Measurements from ENCODE around the gene MRPL57.
"Not testable (repeated sequence)": the region's sequence is repeated elsewhere in the genome, so short reads cannot be mapped to it uniquely, and the experiment has no call there.

The MRPL57 gene

DNA sequence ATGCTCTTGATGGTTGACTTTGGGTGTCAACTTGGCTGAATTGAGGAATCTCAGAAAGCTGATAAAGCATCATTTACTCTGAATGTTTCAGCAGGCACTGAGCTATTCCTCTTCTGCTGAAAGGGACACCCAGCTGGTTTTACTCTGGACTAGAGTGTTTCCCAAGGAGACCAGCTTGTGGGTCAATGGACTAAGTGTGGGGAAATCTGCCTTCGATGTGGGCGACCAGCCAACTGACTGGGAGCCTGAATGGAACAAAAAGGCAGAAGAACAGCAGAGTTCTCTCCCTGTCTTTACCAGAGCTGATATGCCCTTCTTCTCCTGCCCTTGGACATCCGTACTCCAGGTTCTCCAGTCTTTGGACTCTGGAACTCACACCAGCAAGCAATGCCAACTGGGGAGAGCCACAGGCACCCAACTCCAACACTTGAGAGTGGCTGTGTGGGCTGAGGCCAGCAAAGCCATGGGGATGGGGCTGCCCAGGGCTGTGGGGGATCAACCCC lies 32.2 kb downstream of the MRPL57 start (continued):
- TF ChIP-seq ELK4 (IDR thresholded peaks at IDR 0.05; ENCODE audit: borderline replicate concordance, low read depth, low read length) (no peak), SCRT1 (tag by site-specific recombination; IDR thresholded peaks at IDR 0.05; ENCODE audit: borderline replicate concordance) (no peak), ZNF366 (tag by site-specific recombination; conservative IDR thresholded peaks at IDR 0.05) (no peak), ZNF426 (tag by site-specific recombination; IDR thresholded peaks at IDR 0.05) (no peak), ZNF621 (tag by site-specific recombination; IDR thresholded peaks at IDR 0.05) (no peak), GLIS1 (tag by site-specific recombination; IDR thresholded peaks at IDR 0.05) (no peak)

DNA sequence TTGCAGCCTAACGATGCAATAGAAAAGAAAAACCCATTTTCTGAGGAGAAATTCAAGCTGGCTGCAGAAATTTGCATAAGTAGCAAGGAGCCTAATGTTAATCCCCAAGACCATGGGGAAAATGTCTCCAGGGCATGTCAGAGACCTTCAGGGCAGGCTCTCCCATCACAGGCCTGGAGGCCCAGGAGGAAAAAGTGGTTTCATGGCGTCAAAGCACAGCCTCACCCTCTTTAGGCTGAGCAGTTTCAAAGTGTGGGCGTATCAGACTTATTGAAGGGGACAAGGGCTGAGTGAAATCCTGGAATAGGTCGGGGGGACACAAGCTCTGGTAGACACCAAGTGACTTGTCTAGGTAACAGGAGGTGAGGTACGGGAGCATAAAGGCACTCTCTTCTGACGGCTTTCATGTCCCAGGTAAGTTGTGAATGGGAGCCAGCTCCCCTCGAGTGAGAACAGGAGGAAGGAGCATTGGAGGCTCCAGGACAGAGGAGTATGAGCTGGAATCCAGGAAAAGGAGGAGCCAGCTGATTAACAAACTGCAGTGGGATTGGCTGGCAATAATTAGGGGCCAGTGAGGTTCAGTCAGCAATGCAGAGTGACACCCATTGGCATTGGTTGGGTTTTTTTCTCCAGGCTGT lies 35.8 kb downstream of the MRPL57 start:
- no peaks in the 10 kb centered on the region for H3K9me3 ChIP-seq (ENCODE audit: control insufficient read depth, insufficient read depth, low read depth, low read length)
- H3K4me3 ChIP-seq (ENCODE audit: low read depth, low read length) = no peak overlapping the region
- no peaks in the 10 kb centered on the region for H3K36me3 ChIP-seq (ENCODE audit: control insufficient read depth in 2 of 2, insufficient read depth in 1 of 2, low read length in 2 of 2)
- ChIA-PET CTCF (interaction anchor here (1.0 kb wide), 1 partner anchor 85 kb away, joined by 3 read pairs; no protein-coding TSS in a partner anchor), POLR2A (no interaction called here)
- H3K27ac ChIP-seq (ENCODE audit: extremely low read depth, low read depth, low read length) = no peak overlapping the region
- no peaks in the 10 kb centered on the region for H3K4me1 ChIP-seq (ENCODE audit: control insufficient read depth, insufficient read depth, low read length)
- TF ChIP-seq ZNF518A (tag by site-specific recombination; conservative IDR thresholded peaks at IDR 0.05; ENCODE audit: low read depth) = no peak
- no peak for TF ChIP-seq ZFP69B (tag by site-specific recombination; IDR thresholded peaks at IDR 0.05)
- peak; percentile 49 for TF ChIP-seq SETDB1 (IDR thresholded peaks at IDR 0.05; ENCODE audit: insufficient read length, low read length)
- TF ChIP-seq ZSCAN16 (tag by site-specific recombination; IDR thresholded peaks at IDR 0.05) = no peak
- peak; percentile 91 for TF ChIP-seq ZNF585B (tag by site-specific recombination; IDR thresholded peaks at IDR 0.05)
- 0 out of 2 replicates have a peak, but pooled peaks have one; percentile 10 for TF ChIP-seq ZNF555 (tag by site-specific recombination; conservative IDR thresholded peaks at IDR 0.05)

DNA sequence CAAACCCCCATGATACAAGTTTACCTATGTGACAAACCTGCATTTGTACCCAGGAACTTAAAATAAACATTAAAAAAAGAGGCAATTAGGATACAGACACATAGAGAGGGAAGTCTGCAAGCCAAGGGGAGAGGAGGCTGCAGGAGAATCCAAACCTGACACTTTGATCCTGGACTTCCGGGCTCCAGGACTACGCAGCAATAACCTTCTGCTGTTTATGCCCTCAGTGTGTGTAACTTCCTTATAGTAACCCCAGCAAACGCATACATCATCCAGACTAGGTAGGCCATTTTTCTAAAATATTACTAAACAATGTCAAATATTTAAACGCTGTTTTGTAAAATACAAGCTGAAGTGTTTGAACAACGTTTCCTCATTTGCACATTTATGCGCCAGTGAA lies 39.0 kb downstream of the MRPL57 start:
- H3K4me1 ChIP-seq (ENCODE audit: control insufficient read depth, insufficient read depth, low read length); H3K4me3 ChIP-seq (ENCODE audit: low read depth, low read length); H3K27ac ChIP-seq (ENCODE audit: extremely low read depth, low read depth, low read length); H3K36me3 ChIP-seq (ENCODE audit: control insufficient read depth in 2 of 2, insufficient read depth in 1 of 2, low read length in 2 of 2); H3K9me3 ChIP-seq (ENCODE audit: control insufficient read depth, insufficient read depth, low read depth, low read length); POLR2A ChIA-PET; CTCF ChIA-PET: not testable (repeated sequence)

DNA sequence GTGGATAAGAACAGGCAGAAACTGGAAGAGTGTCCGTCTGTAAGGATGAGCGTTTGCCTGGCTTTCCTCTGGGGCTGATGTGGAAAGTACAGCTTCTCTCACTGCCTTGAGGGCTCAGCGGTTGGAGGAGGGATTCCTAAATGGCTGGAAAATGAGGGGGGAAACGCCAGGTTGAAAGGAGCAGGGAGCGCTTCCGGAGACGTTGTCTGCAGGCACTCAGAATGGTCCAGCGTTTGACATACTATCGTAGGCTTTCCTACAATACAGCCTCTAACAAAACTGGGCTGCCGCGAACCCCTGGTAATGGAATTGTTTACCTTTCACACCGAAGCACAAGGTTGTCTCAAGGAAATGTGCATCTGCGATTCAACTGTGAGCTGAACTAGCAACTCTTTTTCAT lies 39.9 kb downstream of the MRPL57 start:
- Histone ChIP-seq H3K4me3 (ENCODE audit: low read depth, low read length) (no peak overlapping the region), H3K9me3 (ENCODE audit: control insufficient read depth, insufficient read depth, low read depth, low read length) (no peaks in the 10 kb centered on the region), H3K36me3 (ENCODE audit: control insufficient read depth in 2 of 2, insufficient read depth in 1 of 2, low read length in 2 of 2) (no peaks in the 10 kb centered on the region), H3K4me1 (ENCODE audit: control insufficient read depth, insufficient read depth, low read length) (no peaks in the 10 kb centered on the region), H3K27ac (ENCODE audit: extremely low read depth, low read depth, low read length) (no peak overlapping the region)
- ChIA-PET CTCF (no interaction called here), POLR2A (no interaction called here)
- TF ChIP-seq ZNF398 (tag by site-specific recombination; IDR thresholded peaks at IDR 0.05) (no peak), ZFP3 (tag by site-specific recombination; IDR thresholded peaks at IDR 0.05; ENCODE audit: low read depth) (no peak), ZNF561 (tag by site-specific recombination; IDR thresholded peaks at IDR 0.05; ENCODE audit: borderline replicate concordance) (no peak), OVOL3 (tag by site-specific recombination; IDR thresholded peaks at IDR 0.05) (no peak), ZNF311 (tag by site-specific recombination; IDR thresholded peaks at IDR 0.05; ENCODE audit: borderline replicate concordance) (no peak), SETDB1 (IDR thresholded peaks at IDR 0.05; ENCODE audit: insufficient read length, low read length) (no peak), ZNF626 (tag by site-specific recombination; IDR thresholded peaks at IDR 0.05) (no peak), ZNF175 (tag by site-specific recombination; IDR thresholded peaks at IDR 0.05) (no peak)
- TF ChIP-seq, protein P1, sequence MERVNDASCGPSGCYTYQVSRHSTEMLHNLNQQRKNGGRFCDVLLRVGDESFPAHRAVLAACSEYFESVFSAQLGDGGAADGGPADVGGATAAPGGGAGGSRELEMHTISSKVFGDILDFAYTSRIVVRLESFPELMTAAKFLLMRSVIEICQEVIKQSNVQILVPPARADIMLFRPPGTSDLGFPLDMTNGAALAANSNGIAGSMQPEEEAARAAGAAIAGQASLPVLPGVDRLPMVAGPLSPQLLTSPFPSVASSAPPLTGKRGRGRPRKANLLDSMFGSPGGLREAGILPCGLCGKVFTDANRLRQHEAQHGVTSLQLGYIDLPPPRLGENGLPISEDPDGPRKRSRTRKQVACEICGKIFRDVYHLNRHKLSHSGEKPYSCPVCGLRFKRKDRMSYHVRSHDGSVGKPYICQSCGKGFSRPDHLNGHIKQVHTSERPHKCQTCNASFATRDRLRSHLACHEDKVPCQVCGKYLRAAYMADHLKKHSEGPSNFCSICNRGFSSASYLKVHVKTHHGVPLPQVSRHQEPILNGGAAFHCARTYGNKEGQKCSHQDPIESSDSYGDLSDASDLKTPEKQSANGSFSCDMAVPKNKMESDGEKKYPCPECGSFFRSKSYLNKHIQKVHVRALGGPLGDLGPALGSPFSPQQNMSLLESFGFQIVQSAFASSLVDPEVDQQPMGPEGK (tag by site-specific recombination; IDR thresholded peaks at IDR 0.05) = no peak
